K562 (cell line): ENCODE data around the gene OVOL1. TPM values are rescaled to one million over a fixed set of nuclear protein-coding genes. Genes with fewer than 3 reads are reported as not detected.
A peak's percentile ranks its signal among the peaks of the same experiment; 100 is the strongest.

Source experiments
- ARHGAP35 ChIP-seq: fragments of 450-650 bp; IDR thresholded peaks from 2 replicates; pipeline ENCODE4 v1.6.1; 2018; ENCODE audit not compliant: partially characterized antibody
- DPF2 ChIP-seq: fragments of 450-650 bp; IDR thresholded peaks from 2 replicates; pipeline ENCODE4 v1.6.1; 2016
- ELK3 ChIP-seq: fragments of 450-650 bp; formaldehyde crosslinking; IDR thresholded peaks from 2 replicates; pipeline ENCODE4 v1.4.0; 2020; ENCODE audit warnings: mild to moderate bottlenecking
- EP300 ChIP-seq: IDR thresholded peaks from 2 replicates; pipeline ENCODE4 v1.6.1; 2012; ENCODE audit warnings: low read length, improper control_type of control experiment
- FOSL1 ChIP-seq: fragments of 200-800 bp; sonication (Bioruptor generic); conservative IDR thresholded peaks from 2 replicates; pipeline ENCODE4 v1.6.1; 2016; ENCODE audit warnings: missing genetic modification characterization, missing compliant biosample characterization
- GATA2 ChIP-seq: sonication (generic); formaldehyde crosslinking; IDR thresholded peaks from 2 replicates; pipeline ENCODE4 v1.4.0; 2020; ENCODE audit warnings: mild to moderate bottlenecking, missing genetic modification reagents
- HDAC3 ChIP-seq: fragments of 450-650 bp; IDR thresholded peaks from 2 replicates; pipeline ENCODE4 v1.6.1; 2018; ENCODE audit warnings: borderline replicate concordance, mild to moderate bottlenecking, moderate library complexity; ENCODE audit not compliant: partially characterized antibody
- NCOA1 ChIP-seq: fragments of 450-650 bp; IDR thresholded peaks from 2 replicates; pipeline ENCODE4 v1.6.1; 2016; ENCODE audit warnings: low read depth
- NRF1 ChIP-seq, 2 experiments: fragments of 450-650 bp; IDR thresholded peaks in 1 of 2; conservative IDR thresholded peaks in 1 of 2; 2 replicates each; pipeline ENCODE4 v1.6.1; 2014; ENCODE audit warnings: mild to moderate bottlenecking in 2 of 2
- SAFB ChIP-seq: fragments of 200-400 bp; formaldehyde crosslinking; IDR thresholded peaks from 2 replicates; pipeline ENCODE4 v1.6.1; 2017; ENCODE audit warnings: low read depth, low read length, borderline replicate concordance
- SMARCE1 ChIP-seq: fragments of 450-650 bp; IDR thresholded peaks from 2 replicates; pipeline ENCODE4 v1.7.1; 2016; ENCODE audit warnings: mild to moderate bottlenecking
- SRSF1 ChIP-seq: fragments of 200-400 bp; formaldehyde crosslinking; IDR thresholded peaks from 2 replicates; pipeline ENCODE4 v1.6.1; 2017; ENCODE audit warnings: mild to moderate bottlenecking, low read depth, low read length, moderate library complexity
- ZNF253 ChIP-seq: fragments of 250-450 bp; sonication (Bioruptor Pico); conservative IDR thresholded peaks from 2 replicates; pipeline ENCODE4 v1.6.1; 2021; ENCODE audit warnings: mild to moderate bottlenecking
- ZNF282 ChIP-seq: sonication (generic); formaldehyde crosslinking; IDR thresholded peaks from 2 replicates; pipeline ENCODE4 v1.8.1; 2023; ENCODE audit warnings: missing genetic modification reagents
- ZNF324 ChIP-seq: fragments of 250-450 bp; sonication (Bioruptor Pico); IDR thresholded peaks from 2 replicates; pipeline ENCODE4 v1.4.0; 2020; ENCODE audit warnings: mild to moderate bottlenecking
- ZNF507 ChIP-seq: conservative IDR thresholded peaks from 2 replicates; pipeline ENCODE4 v1.6.1; 2017; ENCODE audit warnings: missing genetic modification characterization, missing compliant biosample characterization
- polyA plus RNA-seq, 8 experiments: library from polyadenylated mRNA; depleted of rRNA in 4 of 8; stranded (reverse) in 5 of 8; unstranded in 3 of 8; fragments of >200 nt; fragmentation: Nextera tagmentation in 2 of 8; fragmentation: Illumina TruSeq in 1 of 8; extraction: Ambion mirVana in 2 of 8; extraction: Trizol in 1 of 8; gene quantifications; 2 replicates each; pipeline versions ENCODE4 v1.2.1 to v1.2.3, GENCODE V29; 2011 to 2014; ENCODE audit warnings: inconsistent platforms in 1 of 8, missing spikeins in 1 of 8
- total RNA-seq, 7 experiments: library from RNA; depleted of rRNA in 6 of 7; stranded (reverse); fragments of >200 nt in 6 of 7; fragmentation: Illumina TruSeq in 2 of 7; extraction: Trizol in 2 of 7; gene quantifications; 2 replicates each; pipeline versions ENCODE4 v1.2.1 to v1.2.3, GENCODE V29; 2011 to 2021; ENCODE audit warnings: low replicate concordance in 1 of 7
- TF ChIP-seq, protein P1 (sequence below): IDR thresholded peaks from 2 replicates; pipeline ENCODE4 v1.6.1; 2016; ENCODE audit warnings: missing genetic modification characterization, missing compliant biosample characterization
- TF ChIP-seq, protein P2 (sequence below): fragments of 450-650 bp; conservative IDR thresholded peaks from 2 replicates; pipeline ENCODE4 v1.6.1; 2016; ENCODE audit warnings: missing genetic modification characterization, low read depth, mild to moderate bottlenecking, control low read depth, missing compliant biosample characterization
- TF ChIP-seq, protein P3 (sequence below): fragments of 450-650 bp; formaldehyde crosslinking; IDR thresholded peaks from 2 replicates; pipeline ENCODE4 v1.4.0; 2022; ENCODE audit warnings: missing genetic modification characterization
- TF ChIP-seq, protein P4 (sequence below): fragments of 250-450 bp; sonication (Bioruptor Pico); IDR thresholded peaks from 2 replicates; pipeline ENCODE4 v1.8.0; 2022; ENCODE audit warnings: moderate library complexity, mild to moderate bottlenecking, inconsistent platforms

Gene OVOL1
- total and polyA plus RNA-seq, 9 of the 15 experiments (the other 6 are each of a cell fraction or from before 2014, with no cell fraction given): 0.09 TPM; not detected in 8

DNA sequence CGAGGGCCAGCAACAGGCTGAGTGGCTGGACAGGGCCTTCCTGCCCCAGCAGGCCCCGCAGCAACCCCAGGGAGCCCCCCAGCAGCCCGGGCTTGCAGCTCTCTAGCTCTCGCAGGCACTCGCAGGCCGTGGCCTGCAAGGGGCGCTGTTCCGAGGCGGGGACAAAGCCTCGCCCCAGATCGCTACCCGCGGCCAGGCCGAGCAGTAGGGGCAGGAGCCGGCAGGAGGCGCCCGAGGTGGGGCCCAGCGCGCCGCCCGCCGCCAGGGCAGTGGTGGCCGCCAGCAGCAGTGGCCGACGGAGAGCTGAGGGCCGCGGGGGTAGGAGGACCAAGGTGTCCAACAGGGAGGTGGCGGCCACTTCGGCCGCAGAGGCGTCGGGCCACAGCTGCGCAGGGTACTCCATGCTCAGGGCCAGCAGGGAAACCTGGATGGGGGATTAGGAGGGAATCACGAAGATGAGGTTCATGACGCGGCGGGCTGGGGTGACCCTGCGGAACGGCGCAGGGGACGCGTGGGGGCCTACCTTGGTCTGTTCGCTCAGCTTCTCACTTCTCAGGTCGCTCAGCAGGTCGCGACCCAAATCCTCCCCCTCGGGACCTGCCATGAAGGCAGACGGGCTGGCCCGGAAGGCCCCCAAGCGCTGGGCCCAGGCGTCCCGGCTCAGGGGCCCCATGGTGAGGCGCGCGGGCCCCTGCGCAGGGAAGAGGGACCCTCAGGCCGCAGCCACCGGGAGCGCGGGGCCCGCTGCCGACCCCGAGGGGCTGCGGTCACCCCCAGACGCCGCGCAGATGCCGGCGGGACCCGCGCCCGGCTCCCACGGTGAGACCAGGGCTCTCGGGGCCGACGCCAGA is 6.7 kb upstream of the OVOL1 start (continued):
- TF ChIP-seq FOSL1 (tag) (no peak), SAFB (peak; percentile 46; the same call in 1 of the 2 replicates), ZNF324 (no peak), ZNF282 (CRISPR knock-in tag) (peak; percentile 83; the same call in 1 of the 2 replicates), SMARCE1 (no peak), NCOA1 (no peak), ELK3 (CRISPR knock-in tag) (no peak), EP300 (no peak), ARHGAP35 (no peak), GATA2 (CRISPR knock-in tag) (peak; percentile 36; the same call in 1 of the 2 replicates), ZNF253 (CRISPR knock-in tag) (no peak), NRF1 (conservative IDR thresholded peaks at IDR 0.05 in 1 of 2, IDR thresholded peaks at IDR 0.05 in 1 of 2) (peak; percentile 60 to 61), SRSF1 (0 out of 2 replicates have a peak, but pooled peaks have one; percentile 22), ZNF507 (no peak), DPF2 (no peak), HDAC3 (no peak)
- TF ChIP-seq, protein P1, sequence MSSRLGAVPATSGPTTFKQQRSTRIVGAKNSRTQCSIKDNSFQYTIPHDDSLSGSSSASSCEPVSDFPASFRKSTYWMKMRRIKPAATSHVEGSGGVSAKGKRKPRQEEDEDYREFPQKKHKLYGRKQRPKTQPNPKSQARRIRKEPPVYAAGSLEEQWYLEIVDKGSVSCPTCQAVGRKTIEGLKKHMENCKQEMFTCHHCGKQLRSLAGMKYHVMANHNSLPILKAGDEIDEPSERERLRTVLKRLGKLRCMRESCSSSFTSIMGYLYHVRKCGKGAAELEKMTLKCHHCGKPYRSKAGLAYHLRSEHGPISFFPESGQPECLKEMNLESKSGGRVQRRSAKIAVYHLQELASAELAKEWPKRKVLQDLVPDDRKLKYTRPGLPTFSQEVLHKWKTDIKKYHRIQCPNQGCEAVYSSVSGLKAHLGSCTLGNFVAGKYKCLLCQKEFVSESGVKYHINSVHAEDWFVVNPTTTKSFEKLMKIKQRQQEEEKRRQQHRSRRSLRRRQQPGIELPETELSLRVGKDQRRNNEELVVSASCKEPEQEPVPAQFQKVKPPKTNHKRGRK (tag): no peak
- TF ChIP-seq, protein P2, sequence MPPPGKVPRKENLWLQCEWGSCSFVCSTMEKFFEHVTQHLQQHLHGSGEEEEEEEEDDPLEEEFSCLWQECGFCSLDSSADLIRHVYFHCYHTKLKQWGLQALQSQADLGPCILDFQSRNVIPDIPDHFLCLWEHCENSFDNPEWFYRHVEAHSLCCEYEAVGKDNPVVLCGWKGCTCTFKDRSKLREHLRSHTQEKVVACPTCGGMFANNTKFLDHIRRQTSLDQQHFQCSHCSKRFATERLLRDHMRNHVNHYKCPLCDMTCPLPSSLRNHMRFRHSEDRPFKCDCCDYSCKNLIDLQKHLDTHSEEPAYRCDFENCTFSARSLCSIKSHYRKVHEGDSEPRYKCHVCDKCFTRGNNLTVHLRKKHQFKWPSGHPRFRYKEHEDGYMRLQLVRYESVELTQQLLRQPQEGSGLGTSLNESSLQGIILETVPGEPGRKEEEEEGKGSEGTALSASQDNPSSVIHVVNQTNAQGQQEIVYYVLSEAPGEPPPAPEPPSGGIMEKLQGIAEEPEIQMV (tag): no peak
- TF ChIP-seq, protein P3, sequence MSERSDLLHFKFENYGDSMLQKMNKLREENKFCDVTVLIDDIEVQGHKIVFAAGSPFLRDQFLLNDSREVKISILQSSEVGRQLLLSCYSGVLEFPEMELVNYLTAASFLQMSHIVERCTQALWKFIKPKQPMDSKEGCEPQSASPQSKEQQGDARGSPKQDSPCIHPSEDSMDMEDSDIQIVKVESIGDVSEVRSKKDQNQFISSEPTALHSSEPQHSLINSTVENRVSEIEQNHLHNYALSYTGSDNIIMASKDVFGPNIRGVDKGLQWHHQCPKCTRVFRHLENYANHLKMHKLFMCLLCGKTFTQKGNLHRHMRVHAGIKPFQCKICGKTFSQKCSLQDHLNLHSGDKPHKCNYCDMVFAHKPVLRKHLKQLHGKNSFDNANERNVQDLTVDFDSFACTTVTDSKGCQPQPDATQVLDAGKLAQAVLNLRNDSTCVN (CRISPR knock-in tag): no peak
- TF ChIP-seq, protein P4, sequence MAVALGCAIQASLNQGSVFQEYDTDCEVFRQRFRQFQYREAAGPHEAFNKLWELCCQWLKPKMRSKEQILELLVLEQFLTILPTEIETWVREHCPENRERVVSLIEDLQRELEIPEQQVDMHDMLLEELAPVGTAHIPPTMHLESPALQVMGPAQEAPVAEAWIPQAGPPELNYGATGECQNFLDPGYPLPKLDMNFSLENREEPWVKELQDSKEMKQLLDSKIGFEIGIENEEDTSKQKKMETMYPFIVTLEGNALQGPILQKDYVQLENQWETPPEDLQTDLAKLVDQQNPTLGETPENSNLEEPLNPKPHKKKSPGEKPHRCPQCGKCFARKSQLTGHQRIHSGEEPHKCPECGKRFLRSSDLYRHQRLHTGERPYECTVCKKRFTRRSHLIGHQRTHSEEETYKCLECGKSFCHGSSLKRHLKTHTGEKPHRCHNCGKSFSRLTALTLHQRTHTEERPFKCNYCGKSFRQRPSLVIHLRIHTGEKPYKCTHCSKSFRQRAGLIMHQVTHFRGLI (CRISPR knock-in tag): no peak
